PC-3 (cell line): ENCODE data around the gene PAH. TPM values are rescaled to one million over a fixed set of nuclear protein-coding genes. Genes with fewer than 3 reads are reported as not detected.

Experiments used
- ATAC-seq: fragments of 200-7000 bp; cut with Tn5 transposase; 2 replicates; pipeline ENCODE4 v1.9.1; 2020; ENCODE audit warnings: mild to moderate bottlenecking, moderate library complexity
- BruUV-seq: library from RNA; stranded (reverse); fragments of 400-500 nt; replicated peaks from 2 replicates; lab custom pipeline; 2021; lab: Mats Ljungman, UMichigan
- CTCF ChIA-PET: fragments of 300-600 bp; sonication (Branson Sonifier 250); formaldehyde crosslinking; loops from one replicate; lab custom pipeline; 2022; ENCODE audit warnings: antibody characterized with exemption; lab: Charles Lee
- POLR2A ChIA-PET: fragments of 300-600 bp; sonication (Branson Sonifier 250); formaldehyde crosslinking; loops from one replicate; lab custom pipeline; 2022; ENCODE audit warnings: antibody characterized with exemption; ENCODE audit not compliant: unreplicated experiment; lab: Charles Lee
- DNase-seq: peaks from one replicate; pipeline ENCODE4 v3.0.0-alpha.2; 2015
- H2AFZ ChIP-seq: fragments of 300-600 bp; sonication (generic); 2 replicates; pipeline ENCODE4 v1.6.0; 2016; ENCODE audit warnings: antibody characterized with exemption, low read length
- H3F3A ChIP-seq: fragments of 300-600 bp; sonication (generic); one replicate; pipeline ENCODE4 v1.6.0; 2017; ENCODE audit warnings: antibody characterized with exemption, low read length, control low read depth, mild to moderate bottlenecking; ENCODE audit not compliant: unreplicated experiment
- H3K27ac ChIP-seq: fragments of 300-600 bp; sonication (generic); 2 replicates; pipeline ENCODE4 v1.5.1; 2016; ENCODE audit warnings: mild to moderate bottlenecking, low read length
- H3K27me3 ChIP-seq: fragments of 300-600 bp; sonication (generic); 2 replicates; pipeline ENCODE4 v1.6.1; 2016; ENCODE audit warnings: low read length, mixed read lengths
- H3K36me3 ChIP-seq: fragments of 300-600 bp; sonication (generic); 2 replicates; pipeline ENCODE4 v1.6.1; 2016; ENCODE audit warnings: low read depth, mixed run types, low read length, mixed read lengths
- H3K4me1 ChIP-seq: fragments of 300-600 bp; sonication (generic); 2 replicates; pipeline ENCODE4 v1.5.1; 2016; ENCODE audit warnings: low read length; ENCODE audit not compliant: insufficient read depth
- H3K4me2 ChIP-seq: fragments of 300-600 bp; sonication (generic); 2 replicates; pipeline ENCODE4 v1.6.0; 2016; ENCODE audit warnings: low read length
- H3K4me3 ChIP-seq: fragments of 300-600 bp; sonication (generic); 2 replicates; pipeline ENCODE4 v1.5.1; 2016; ENCODE audit warnings: mild to moderate bottlenecking, low read length, mixed read lengths
- H3K79me2 ChIP-seq: fragments of 300-600 bp; sonication (generic); 2 replicates; pipeline ENCODE4 v1.6.1; 2017; ENCODE audit warnings: low read length, mixed read lengths
- H3K9ac ChIP-seq: fragments of 300-600 bp; sonication (generic); 2 replicates; pipeline ENCODE4 v1.6.0; 2016; ENCODE audit warnings: mild to moderate bottlenecking, low read length
- H3K9me2 ChIP-seq: fragments of 300-600 bp; sonication (generic); replicated peaks from 2 replicates; pipeline ENCODE4 v1.6.1; 2016; ENCODE audit warnings: mixed run types, low read length, mixed read lengths
- H3K9me3 ChIP-seq: fragments of 300-600 bp; sonication (generic); 2 replicates; pipeline ENCODE4 v1.6.1; 2016; ENCODE audit warnings: low read length, mixed read lengths
- H4K20me1 ChIP-seq: fragments of 300-600 bp; sonication (generic); 2 replicates; pipeline ENCODE4 v1.6.1; 2016; ENCODE audit warnings: low read length, mixed read lengths
- CTCF ChIP-seq: fragments of 300-600 bp; sonication (generic); conservative IDR thresholded peaks from 2 replicates; pipeline ENCODE4 v1.5.1; 2017; ENCODE audit warnings: antibody characterized with exemption, low read depth, mild to moderate bottlenecking, low read length
- EZH2 ChIP-seq: fragments of 300-600 bp; sonication (generic); IDR thresholded peaks from one replicate; pipeline ENCODE4 v1.6.1; 2017; ENCODE audit warnings: antibody characterized with exemption, mild to moderate bottlenecking, low read length; ENCODE audit not compliant: unreplicated experiment
- EZH2phosphoT487 ChIP-seq: fragments of 300-600 bp; sonication (generic); IDR thresholded peaks from 2 replicates; pipeline ENCODE4 v1.6.1; 2018; ENCODE audit warnings: mild to moderate bottlenecking, antibody characterized with exemption, low read length, borderline replicate concordance
- intact Hi-C: fragments of 100-400 bp; cut with micrococcal nuclease; formaldehyde crosslinking; loops from 2 replicates; pipeline ENCODE4 v1.9.0; 2023
- total RNA-seq: library from RNA; depleted of rRNA; stranded (reverse); fragments of >200 nt; gene quantifications from 2 replicates; pipeline ENCODE4 v1.2.3, GENCODE V29; 2014

The PAH gene
- total RNA-seq, 1 experiment from 2014 or later: not detected

- TF ChIP-seq EZH2phosphoT487 (no peak), EZH2 (no peak), CTCF (no peak)
- no peaks in the 10 kb centered on the region for H3K36me3 ChIP-seq
- intact Hi-C loops: loop anchor here (5.0 to 10.0 kb wide), 2 partner anchors 718 to 1040 kb away; no protein-coding TSS in a partner anchor
- H3K4me2 ChIP-seq: no peak overlapping the region
- no peak for DNase-seq
- no peaks in the 10 kb centered on the region for H4K20me1 ChIP-seq
- no TSS peak for BruUV-seq
- POLR2A ChIA-PET: no interaction called here
- H3K27ac ChIP-seq: no peak overlapping the region
- no peak overlapping the region for H2AFZ ChIP-seq
- H3K4me3 ChIP-seq: no peak overlapping the region
- no peak overlapping the region for H3K9ac ChIP-seq
- no peaks in the 10 kb centered on the region for H3K79me2 ChIP-seq
- no peaks in the 10 kb centered on the region for H3F3A ChIP-seq
- CTCF ChIA-PET: no interaction called here
- peaks cover 4% of the 10 kb centered on the region for H3K27me3 ChIP-seq
- H3K9me3 ChIP-seq: 0 out of 2 replicates have a peak, but pooled peaks cover 3% of the 10 kb centered on the region
- H3K9me2 ChIP-seq: no peaks in the 10 kb centered on the region
- no peak for ATAC-seq
- no peaks in the 10 kb centered on the region for H3K4me1 ChIP-seq
Measured at GRCh38 chr12:102814691-102815367, 102.2 kb downstream of the PAH start.

- Histone ChIP-seq H3K4me1 (no peaks in the 10 kb centered on the region), H3K4me3 (no peak overlapping the region), H3K9ac (no peak overlapping the region), H3K27ac (no peak overlapping the region), H3K9me2 (no peaks in the 10 kb centered on the region), H3K36me3 (no peaks in the 10 kb centered on the region), H3K4me2 (no peak overlapping the region), H4K20me1 (no peaks in the 10 kb centered on the region), H3K27me3 (peaks cover 4% of the 10 kb centered on the region), H3K79me2 (no peaks in the 10 kb centered on the region), H3F3A (no peaks in the 10 kb centered on the region), H3K9me3 (0 out of 2 replicates have a peak, but pooled peaks cover 3% of the 10 kb centered on the region), H2AFZ (no peak overlapping the region)
- intact Hi-C loops: loop anchor here (5.0 to 10.0 kb wide), 2 partner anchors 715 to 1038 kb away; no protein-coding TSS in a partner anchor
- BruUV-seq: no TSS peak
- no peak for TF ChIP-seq EZH2
- TF ChIP-seq EZH2phosphoT487: no peak
- no peak for TF ChIP-seq CTCF
- ChIA-PET POLR2A (no interaction called here), CTCF (no interaction called here)
- no peak for ATAC-seq
- no peak for DNase-seq
Measured at GRCh38 chr12:102812344-102812743, 104.7 kb downstream of the PAH start.

- ATAC-seq (no peak), DNase-seq (peak; percentile 45)
- Histone ChIP-seq H3K4me3 (no peak overlapping the region), H3K27ac (no peak overlapping the region), H4K20me1 (no peaks in the 10 kb centered on the region), H2AFZ (no peak overlapping the region), H3K9me3 (0 out of 2 replicates have a peak, but pooled peaks cover 3% of the 10 kb centered on the region), H3K4me2 (no peak overlapping the region), H3K79me2 (no peaks in the 10 kb centered on the region), H3K36me3 (no peaks in the 10 kb centered on the region), H3K9ac (no peak overlapping the region), H3K9me2 (no peaks in the 10 kb centered on the region), H3K27me3 (peaks cover 4% of the 10 kb centered on the region), H3F3A (no peaks in the 10 kb centered on the region), H3K4me1 (no peaks in the 10 kb centered on the region)
- TF ChIP-seq EZH2phosphoT487: no peak
- TF ChIP-seq CTCF: peak; percentile 66
- POLR2A ChIA-PET: no interaction called here
- BruUV-seq: no TSS peak
- intact Hi-C loops: loop anchor here (5.0 to 10.0 kb wide), 2 partner anchors 714 to 1036 kb away; no protein-coding TSS in a partner anchor
- CTCF ChIA-PET: no interaction called here
Measured at GRCh38 chr12:102811110-102811737, 105.8 kb downstream of the PAH start.
